Chondrocyte (in vitro differentiated cells): ENCODE measurements around the gene SLC16A3. TPM values are rescaled to one million over a fixed set of nuclear protein-coding genes. Genes with fewer than 3 reads are reported as not detected.

ENCODE experiments used
- DNase-seq: peaks from one replicate; pipeline ENCODE4 v3.0.0; 2021; ENCODE audit warnings: mixed read lengths, low spot score
- H3K27ac Mint-ChIP-seq: one replicate; pipeline ENCODE4 v1.8.0; 2021; ENCODE audit warnings: mild to moderate bottlenecking, moderate library complexity, mixed read lengths; ENCODE audit not compliant: unreplicated experiment
- H3K27me3 Mint-ChIP-seq: 2 replicates; pipeline ENCODE4 v1.8.0; 2021; ENCODE audit warnings: low read depth, mixed read lengths
- H3K36me3 Mint-ChIP-seq: 2 replicates; pipeline ENCODE4 v1.8.0; 2021; ENCODE audit warnings: low read depth, mixed read lengths
- H3K4me1 Mint-ChIP-seq: 2 replicates; pipeline ENCODE4 v1.8.0; 2021; ENCODE audit warnings: low read depth, mild to moderate bottlenecking, mixed read lengths
- H3K4me3 Mint-ChIP-seq: one replicate; pipeline ENCODE4 v1.8.0; 2021; ENCODE audit warnings: mild to moderate bottlenecking, moderate library complexity, mixed read lengths; ENCODE audit not compliant: unreplicated experiment
- H3K9me3 Mint-ChIP-seq: 2 replicates; pipeline ENCODE4 v1.8.0; 2021; ENCODE audit warnings: low read depth, mixed read lengths
- total RNA-seq: library from RNA; stranded (reverse); gene quantifications from 3 replicates; pipeline ENCODE4 v1.2.1, GENCODE V29; 2021
- TF ChIP-seq, protein P1 (sequence below): fragments of 200-600 bp; sonication (generic); IDR thresholded peaks from 2 replicates; pipeline ENCODE4 v1.5.0; 2021; ENCODE audit warnings: antibody characterized with exemption, mild to moderate bottlenecking, moderate library complexity

The SLC16A3 gene
- total RNA-seq, 1 donor from 2014 or later, result 189 TPM

GRCh38 chr17:82200743-82201497 lies 27.9 kb upstream of the SLC16A3 start:
- Mint-ChIP-seq H3K4me3 (no peak overlapping the region), H3K9me3 (no peaks in the 10 kb centered on the region), H3K4me1 (peaks cover 12% of the 10 kb centered on the region), H3K27ac (no peak overlapping the region), H3K36me3 (peaks cover 11% of the 10 kb centered on the region), H3K27me3 (no peaks in the 10 kb centered on the region)
- no peak for DNase-seq
- TF ChIP-seq, protein P1, sequence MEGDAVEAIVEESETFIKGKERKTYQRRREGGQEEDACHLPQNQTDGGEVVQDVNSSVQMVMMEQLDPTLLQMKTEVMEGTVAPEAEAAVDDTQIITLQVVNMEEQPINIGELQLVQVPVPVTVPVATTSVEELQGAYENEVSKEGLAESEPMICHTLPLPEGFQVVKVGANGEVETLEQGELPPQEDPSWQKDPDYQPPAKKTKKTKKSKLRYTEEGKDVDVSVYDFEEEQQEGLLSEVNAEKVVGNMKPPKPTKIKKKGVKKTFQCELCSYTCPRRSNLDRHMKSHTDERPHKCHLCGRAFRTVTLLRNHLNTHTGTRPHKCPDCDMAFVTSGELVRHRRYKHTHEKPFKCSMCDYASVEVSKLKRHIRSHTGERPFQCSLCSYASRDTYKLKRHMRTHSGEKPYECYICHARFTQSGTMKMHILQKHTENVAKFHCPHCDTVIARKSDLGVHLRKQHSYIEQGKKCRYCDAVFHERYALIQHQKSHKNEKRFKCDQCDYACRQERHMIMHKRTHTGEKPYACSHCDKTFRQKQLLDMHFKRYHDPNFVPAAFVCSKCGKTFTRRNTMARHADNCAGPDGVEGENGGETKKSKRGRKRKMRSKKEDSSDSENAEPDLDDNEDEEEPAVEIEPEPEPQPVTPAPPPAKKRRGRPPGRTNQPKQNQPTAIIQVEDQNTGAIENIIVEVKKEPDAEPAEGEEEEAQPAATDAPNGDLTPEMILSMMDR, result no peak

DNA sequence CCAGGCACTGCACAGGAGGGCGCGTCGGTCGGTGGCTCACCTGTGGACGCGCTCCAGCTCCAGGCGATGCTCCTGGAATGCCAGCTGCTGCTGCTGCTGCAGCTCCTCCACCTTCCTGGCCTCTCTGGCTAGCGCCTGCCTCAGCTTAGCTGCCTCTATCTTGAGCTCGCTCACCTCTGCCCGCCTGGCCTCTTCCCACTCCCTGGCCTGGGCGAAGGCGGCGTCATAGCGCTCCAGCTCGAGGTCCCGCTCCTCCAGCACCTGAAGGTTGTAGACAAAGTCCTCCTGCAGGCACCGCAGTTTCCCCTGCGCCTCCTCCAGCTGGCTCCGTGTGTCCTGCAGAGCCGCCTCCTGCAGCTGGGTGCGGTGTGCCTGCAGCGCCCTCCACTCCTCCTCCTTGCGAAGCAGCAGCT lies 27.3 kb upstream of the SLC16A3 start:
- no peak overlapping the region for H3K4me3 Mint-ChIP-seq
- DNase-seq, result no peak
- peaks cover 17% of the 10 kb centered on the region for H3K4me1 Mint-ChIP-seq
- peaks cover 7% of the 10 kb centered on the region for H3K36me3 Mint-ChIP-seq
- H3K9me3 Mint-ChIP-seq, result no peaks in the 10 kb centered on the region
- TF ChIP-seq, protein P1, result no peak
- H3K27me3 Mint-ChIP-seq, result no peaks in the 10 kb centered on the region
- no peak overlapping the region for H3K27ac Mint-ChIP-seq

DNA sequence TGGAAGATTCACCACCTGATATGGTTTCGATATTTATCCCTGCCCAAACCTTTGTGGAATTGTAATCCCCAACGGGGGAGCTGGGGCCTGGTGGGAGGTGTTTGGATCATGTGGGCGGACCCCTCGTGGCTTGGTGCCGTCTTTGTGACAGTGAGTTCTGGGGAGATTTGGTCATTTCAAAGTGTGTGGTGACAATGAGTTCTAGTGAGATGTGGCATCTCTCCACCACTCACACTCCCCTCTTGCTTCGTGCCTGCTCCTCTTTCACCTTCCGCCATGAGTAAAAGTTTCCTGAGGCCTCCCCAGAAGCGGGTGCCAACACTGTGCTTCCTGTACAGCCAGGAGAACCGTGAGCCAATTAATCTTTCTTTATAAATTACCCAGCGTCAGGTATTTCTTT lies 25.9 kb upstream of the SLC16A3 start:
- DNase-seq, result no peak
- Mint-ChIP-seq H3K9me3 (no peaks in the 10 kb centered on the region), H3K36me3 (peaks cover 5% of the 10 kb centered on the region), H3K27me3 (no peaks in the 10 kb centered on the region), H3K4me3 (no peak overlapping the region), H3K4me1 (peaks cover 19% of the 10 kb centered on the region), H3K27ac (no peak overlapping the region)
- TF ChIP-seq, protein P1, result no peak

DNA sequence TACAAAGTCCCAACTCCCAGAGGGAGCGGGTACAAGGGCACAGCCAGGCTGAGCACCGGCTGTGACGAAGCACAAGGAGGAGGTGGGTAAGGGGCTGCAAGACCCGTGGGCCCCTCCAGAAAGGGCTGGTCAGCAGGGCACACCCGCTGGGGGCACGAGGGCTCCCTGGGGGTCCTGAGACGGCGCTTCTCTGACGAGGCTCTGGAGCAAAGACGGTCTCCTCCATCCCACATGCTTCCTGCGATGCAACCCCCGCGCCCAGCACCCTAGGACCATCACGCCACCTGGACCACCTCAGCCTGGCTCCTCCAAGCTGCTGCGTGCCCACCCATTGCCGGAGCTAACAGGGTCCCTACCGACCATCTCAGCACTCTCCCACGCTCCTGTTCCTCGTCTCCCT lies 24.9 kb upstream of the SLC16A3 start:
- Mint-ChIP-seq H3K36me3 (peaks cover 5% of the 10 kb centered on the region), H3K27ac (no peak overlapping the region), H3K4me1 (peaks cover 19% of the 10 kb centered on the region), H3K4me3 (no peak overlapping the region), H3K9me3 (no peaks in the 10 kb centered on the region), H3K27me3 (no peaks in the 10 kb centered on the region)
- TF ChIP-seq, protein P1, result no peak
- no peak for DNase-seq

DNA sequence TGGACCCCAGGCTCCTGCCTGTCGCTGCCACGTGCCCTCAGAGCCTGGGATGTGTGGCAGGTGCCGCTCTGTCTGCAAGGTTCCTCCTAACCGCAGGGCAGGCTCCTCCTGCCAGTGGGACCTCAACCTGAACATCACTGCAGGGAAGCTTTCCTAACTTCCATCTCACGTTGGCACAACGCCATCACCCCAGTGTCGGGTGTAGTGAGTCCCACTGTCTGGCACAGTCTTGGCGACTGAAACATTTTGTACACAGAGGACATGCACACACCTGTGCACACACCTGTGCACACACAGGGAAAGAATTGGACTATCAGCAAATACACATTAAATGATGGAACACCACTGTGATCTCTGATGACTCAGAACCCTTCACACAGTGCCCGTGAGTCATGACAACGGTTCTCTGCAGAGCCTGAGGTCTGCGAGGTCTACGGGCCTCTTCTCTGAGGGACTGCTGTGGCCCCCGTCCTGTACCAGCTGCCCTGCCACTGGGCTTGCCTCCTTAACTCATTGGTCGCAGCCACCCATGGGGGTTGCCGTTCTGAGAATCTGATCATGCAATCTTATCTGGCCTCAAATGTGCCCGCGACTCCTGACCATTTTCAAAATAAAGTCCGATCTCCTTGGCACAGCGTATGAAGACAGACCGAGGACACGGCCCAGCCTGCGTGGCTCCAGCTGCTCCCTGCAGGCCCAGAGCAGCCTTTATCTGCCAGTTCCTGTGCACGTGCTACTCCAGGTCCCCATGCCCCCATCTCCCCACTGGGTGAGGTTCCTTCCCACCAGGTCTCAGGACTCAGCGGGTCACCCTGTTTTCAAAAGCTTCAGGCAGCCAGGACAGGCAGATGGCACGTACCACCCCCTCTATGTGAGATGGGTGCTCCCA lies 23.8 kb upstream of the SLC16A3 start:
- TF ChIP-seq, protein P1, result no peak
- no peaks in the 10 kb centered on the region for H3K27me3 Mint-ChIP-seq
- no peak for DNase-seq
- H3K27ac Mint-ChIP-seq, result no peak overlapping the region
- peaks cover 19% of the 10 kb centered on the region for H3K4me1 Mint-ChIP-seq
- H3K9me3 Mint-ChIP-seq, result no peaks in the 10 kb centered on the region
- H3K36me3 Mint-ChIP-seq, result peaks cover 3% of the 10 kb centered on the region
- no peak overlapping the region for H3K4me3 Mint-ChIP-seq
